ENCODE measurements around the gene CAST. TPM values are rescaled to one million over a fixed set of nuclear protein-coding genes. Genes with fewer than 3 reads are reported as not detected.

Gene CAST
- total RNA-seq, 1 experiment from 2014 or later: 68.2 TPM

DNA sequence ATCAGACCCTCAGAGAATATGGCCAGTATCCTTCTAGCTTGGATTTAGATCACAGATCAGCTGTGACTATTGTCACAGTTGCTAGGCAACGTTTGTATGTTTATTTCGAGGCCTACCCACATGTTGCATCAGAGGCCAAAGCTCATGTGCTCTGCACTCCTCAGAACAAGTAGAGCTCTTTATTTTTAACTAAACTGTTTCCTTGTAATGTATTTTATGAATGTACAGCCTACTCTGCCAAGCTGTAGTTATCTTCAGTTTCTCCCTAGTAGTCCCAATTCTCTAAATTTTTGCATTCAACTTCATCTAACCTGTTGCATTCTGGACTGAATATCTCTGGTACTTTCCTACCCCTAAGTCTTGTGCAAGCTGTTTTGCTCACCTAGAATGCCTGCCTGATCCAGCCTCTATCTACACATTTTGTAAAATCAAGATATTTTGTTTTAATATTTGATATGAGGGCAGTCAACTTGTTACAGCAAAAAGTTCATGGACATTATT, 52.8 kb downstream of the CAST start:
- no peaks in the 10 kb centered on the region for H3K36me3 ChIP-seq (ENCODE audit: insufficient read depth, low read length)
- no peak overlapping the region for H3K4me3 ChIP-seq (ENCODE audit: low read length)
- H3K79me2 ChIP-seq (ENCODE audit: low read length): peaks cover 84% of the 10 kb centered on the region
- H3K27ac ChIP-seq (ENCODE audit: low read length): peak overlapping the region; percentile 4; the same call in 1 of the 2 replicates
- no peaks in the 10 kb centered on the region for H3K9me2 ChIP-seq (replicated peaks; ENCODE audit: insufficient read depth, low read length)
- H3K4me1 ChIP-seq (ENCODE audit: low read length): peaks cover 14% of the 10 kb centered on the region
- H3K9me3 ChIP-seq (ENCODE audit: low read length): no peaks in the 10 kb centered on the region
- H2AFZ ChIP-seq (ENCODE audit: low read length): no peak overlapping the region
- DNase-seq: peak; percentile 73
- no peaks in the 10 kb centered on the region for H3K27me3 ChIP-seq (ENCODE audit: low read length)
- H3K4me2 ChIP-seq (ENCODE audit: low read depth, low read length, poor library complexity, severe bottlenecking): no peak overlapping the region
- no peak overlapping the region for H3K9ac ChIP-seq (ENCODE audit: low read length)
- no peaks in the 10 kb centered on the region for H4K20me1 ChIP-seq (ENCODE audit: insufficient read depth, low read depth, low read length)

- Histone ChIP-seq H4K20me1 (ENCODE audit: insufficient read depth, low read depth, low read length) (no peaks in the 10 kb centered on the region), H3K27ac (ENCODE audit: low read length) (no peak overlapping the region), H2AFZ (ENCODE audit: low read length) (no peak overlapping the region), H3K4me1 (ENCODE audit: low read length) (peaks cover 14% of the 10 kb centered on the region), H3K9me3 (ENCODE audit: low read length) (no peaks in the 10 kb centered on the region), H3K9me2 (replicated peaks; ENCODE audit: insufficient read depth, low read length) (no peaks in the 10 kb centered on the region), H3K36me3 (ENCODE audit: insufficient read depth, low read length) (no peaks in the 10 kb centered on the region), H3K27me3 (ENCODE audit: low read length) (no peaks in the 10 kb centered on the region), H3K79me2 (ENCODE audit: low read length) (peaks cover 86% of the 10 kb centered on the region), H3K9ac (ENCODE audit: low read length) (no peak overlapping the region), H3K4me3 (ENCODE audit: low read length) (no peak overlapping the region), H3K4me2 (ENCODE audit: low read depth, low read length, poor library complexity, severe bottlenecking) (no peak overlapping the region)
- no peak for DNase-seq
These were observed 53.8 kb downstream of the CAST start for GRCh38 chr5:96716007-96716406.

DNA sequence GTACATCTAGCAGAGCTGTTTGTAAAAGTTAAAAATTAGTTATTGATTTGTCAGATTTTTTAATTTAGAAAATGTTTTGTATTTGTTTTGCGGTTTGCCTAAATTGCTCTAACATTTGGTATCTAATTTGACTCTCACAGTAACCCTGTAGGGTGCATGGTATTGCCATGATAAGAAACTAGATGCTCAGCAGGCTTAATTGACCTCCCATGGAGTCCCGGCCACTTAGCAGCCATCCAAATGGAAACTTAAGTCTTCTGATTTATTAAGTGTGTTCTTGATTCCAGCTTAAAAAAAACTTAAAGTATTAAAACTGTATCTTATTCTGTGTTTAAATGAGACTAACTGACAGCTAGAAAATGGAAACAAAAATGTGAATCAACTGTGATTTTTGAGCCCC, 54.5 kb downstream of the CAST start:
- Histone ChIP-seq H3K27ac (ENCODE audit: low read length) (no peak overlapping the region), H3K79me2 (ENCODE audit: low read length) (peaks cover 88% of the 10 kb centered on the region), H3K4me2 (ENCODE audit: low read depth, low read length, poor library complexity, severe bottlenecking) (no peak overlapping the region)

DNA sequence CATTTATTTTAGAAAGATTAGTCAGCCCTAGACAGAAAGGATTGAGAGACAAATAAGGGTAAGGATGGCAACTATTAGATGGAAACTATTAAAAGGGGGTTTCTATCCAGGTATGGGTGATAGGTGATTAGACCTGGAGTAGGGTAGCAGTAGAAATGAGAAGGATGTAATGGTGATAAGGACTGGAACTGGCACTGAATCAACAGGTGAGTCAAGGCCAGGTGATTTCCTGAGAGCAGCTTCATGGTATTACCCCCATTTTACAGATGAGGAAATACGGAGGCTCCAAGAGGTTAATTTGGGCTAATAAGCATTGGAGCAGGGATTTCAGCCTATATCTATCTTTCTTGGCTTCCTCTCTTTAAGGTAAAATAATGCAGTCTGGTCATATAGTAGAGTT, 55.7 kb downstream of the CAST start:
- Histone ChIP-seq H3K4me1 (ENCODE audit: low read length) (peaks cover 14% of the 10 kb centered on the region), H2AFZ (ENCODE audit: low read length) (no peak overlapping the region), H4K20me1 (ENCODE audit: insufficient read depth, low read depth, low read length) (no peaks in the 10 kb centered on the region), H3K79me2 (ENCODE audit: low read length) (peaks cover 86% of the 10 kb centered on the region), H3K27ac (ENCODE audit: low read length) (no peak overlapping the region), H3K4me3 (ENCODE audit: low read length) (no peak overlapping the region), H3K9me3 (ENCODE audit: low read length) (no peaks in the 10 kb centered on the region), H3K36me3 (ENCODE audit: insufficient read depth, low read length) (no peaks in the 10 kb centered on the region), H3K4me2 (ENCODE audit: low read depth, low read length, poor library complexity, severe bottlenecking) (no peak overlapping the region), H3K9ac (ENCODE audit: low read length) (no peak overlapping the region), H3K9me2 (replicated peaks; ENCODE audit: insufficient read depth, low read length) (no peaks in the 10 kb centered on the region), H3K27me3 (ENCODE audit: low read length) (no peaks in the 10 kb centered on the region)
- DNase-seq: no peak

More for the DNA sequence above, 54.5 kb downstream of the CAST start:
- Histone ChIP-seq H3K36me3 (ENCODE audit: insufficient read depth, low read length) (no peaks in the 10 kb centered on the region), H3K4me1 (ENCODE audit: low read length) (peaks cover 14% of the 10 kb centered on the region), H3K9me3 (ENCODE audit: low read length) (no peaks in the 10 kb centered on the region), H4K20me1 (ENCODE audit: insufficient read depth, low read depth, low read length) (no peaks in the 10 kb centered on the region), H2AFZ (ENCODE audit: low read length) (no peak overlapping the region), H3K4me3 (ENCODE audit: low read length) (no peak overlapping the region), H3K9me2 (replicated peaks; ENCODE audit: insufficient read depth, low read length) (no peaks in the 10 kb centered on the region), H3K9ac (ENCODE audit: low read length) (no peak overlapping the region), H3K27me3 (ENCODE audit: low read length) (no peaks in the 10 kb centered on the region)
- DNase-seq: no peak

GRCh38 chr5:96718635-96719077, 56.5 kb downstream of the CAST start:
- no peaks in the 10 kb centered on the region for H3K36me3 ChIP-seq (ENCODE audit: insufficient read depth, low read length)
- peaks cover 14% of the 10 kb centered on the region for H3K4me1 ChIP-seq (ENCODE audit: low read length)
- no peak overlapping the region for H3K27ac ChIP-seq (ENCODE audit: low read length)
- no peaks in the 10 kb centered on the region for H4K20me1 ChIP-seq (ENCODE audit: insufficient read depth, low read depth, low read length)
- no peak for DNase-seq
- no peaks in the 10 kb centered on the region for H3K27me3 ChIP-seq (ENCODE audit: low read length)
- no peak overlapping the region for H3K9ac ChIP-seq (ENCODE audit: low read length)
- H3K9me2 ChIP-seq (replicated peaks; ENCODE audit: insufficient read depth, low read length): no peaks in the 10 kb centered on the region
- H3K79me2 ChIP-seq (ENCODE audit: low read length): peaks cover 83% of the 10 kb centered on the region
- H3K4me3 ChIP-seq (ENCODE audit: low read length): no peak overlapping the region
- no peak overlapping the region for H3K4me2 ChIP-seq (ENCODE audit: low read depth, low read length, poor library complexity, severe bottlenecking)
- no peak overlapping the region for H2AFZ ChIP-seq (ENCODE audit: low read length)
- no peaks in the 10 kb centered on the region for H3K9me3 ChIP-seq (ENCODE audit: low read length)

- Histone ChIP-seq H3K79me2 (ENCODE audit: low read length) (peaks cover 74% of the 10 kb centered on the region), H4K20me1 (ENCODE audit: insufficient read depth, low read depth, low read length) (no peaks in the 10 kb centered on the region), H3K9me2 (replicated peaks; ENCODE audit: insufficient read depth, low read length) (no peaks in the 10 kb centered on the region), H3K4me3 (ENCODE audit: low read length) (no peak overlapping the region), H3K9ac (ENCODE audit: low read length) (no peak overlapping the region), H3K4me1 (ENCODE audit: low read length) (peaks cover 5% of the 10 kb centered on the region), H3K27ac (ENCODE audit: low read length) (no peak overlapping the region), H3K27me3 (ENCODE audit: low read length) (no peaks in the 10 kb centered on the region), H3K4me2 (ENCODE audit: low read depth, low read length, poor library complexity, severe bottlenecking) (no peak overlapping the region), H2AFZ (ENCODE audit: low read length) (no peak overlapping the region), H3K9me3 (ENCODE audit: low read length) (no peaks in the 10 kb centered on the region), H3K36me3 (ENCODE audit: insufficient read depth, low read length) (no peaks in the 10 kb centered on the region)
- DNase-seq: no peak
These were observed 58.2 kb downstream of the CAST start for GRCh38 chr5:96720408-96720807.

DNA sequence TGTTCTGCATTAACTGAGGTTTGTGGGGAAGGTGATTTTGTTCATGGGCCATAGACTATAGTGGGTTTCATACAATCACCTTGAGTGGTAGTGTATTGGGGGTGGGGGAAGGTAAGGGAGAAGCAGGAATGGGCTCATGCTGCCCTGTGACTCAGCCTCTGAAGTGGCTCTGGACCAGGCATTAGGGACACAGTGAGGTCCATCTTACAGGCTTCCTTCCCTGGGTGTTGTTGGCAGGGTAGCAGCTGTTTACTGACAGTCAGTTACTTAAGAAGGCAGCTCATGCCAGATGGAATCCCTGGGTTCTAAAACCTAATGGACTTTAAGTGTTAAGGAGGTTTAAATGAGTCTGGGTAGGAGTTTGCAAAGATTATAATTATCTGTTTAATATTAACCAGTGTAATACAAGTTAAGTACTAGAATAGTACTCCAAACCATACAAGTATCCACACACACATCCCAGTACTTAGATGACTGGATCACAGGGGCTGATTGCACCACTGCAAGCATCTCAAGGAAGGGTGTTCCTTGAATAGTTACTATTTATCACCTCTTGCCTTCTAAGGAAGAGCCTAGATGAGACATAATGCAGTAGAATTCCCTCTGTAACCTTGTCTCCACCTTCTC, 59.3 kb downstream of the CAST start:
- Histone ChIP-seq H3K27me3 (ENCODE audit: low read length) (no peaks in the 10 kb centered on the region), H4K20me1 (ENCODE audit: insufficient read depth, low read depth, low read length) (no peaks in the 10 kb centered on the region)

GRCh38 chr5:96725257-96725656, 63.1 kb downstream of the CAST start:
- H3K27ac ChIP-seq (ENCODE audit: low read length): no peak overlapping the region
- H3K4me3 ChIP-seq (ENCODE audit: low read length): no peak overlapping the region
- no peaks in the 10 kb centered on the region for H3K9me2 ChIP-seq (replicated peaks; ENCODE audit: insufficient read depth, low read length)
- DNase-seq: no peak
- H3K4me2 ChIP-seq (ENCODE audit: low read depth, low read length, poor library complexity, severe bottlenecking): no peak overlapping the region
- H3K9ac ChIP-seq (ENCODE audit: low read length): no peak overlapping the region
- H3K36me3 ChIP-seq (ENCODE audit: insufficient read depth, low read length): no peaks in the 10 kb centered on the region
- H3K27me3 ChIP-seq (ENCODE audit: low read length): no peaks in the 10 kb centered on the region
- H3K4me1 ChIP-seq (ENCODE audit: low read length): peaks cover 8% of the 10 kb centered on the region
- no peak overlapping the region for H2AFZ ChIP-seq (ENCODE audit: low read length)
- H3K9me3 ChIP-seq (ENCODE audit: low read length): no peaks in the 10 kb centered on the region
- H4K20me1 ChIP-seq (ENCODE audit: insufficient read depth, low read depth, low read length): no peaks in the 10 kb centered on the region
- peaks cover 48% of the 10 kb centered on the region for H3K79me2 ChIP-seq (ENCODE audit: low read length)

More for the DNA sequence above, 59.3 kb downstream of the CAST start:
- no peak overlapping the region for H3K4me2 ChIP-seq (ENCODE audit: low read depth, low read length, poor library complexity, severe bottlenecking)
- H2AFZ ChIP-seq (ENCODE audit: low read length): no peak overlapping the region
- no peak overlapping the region for H3K27ac ChIP-seq (ENCODE audit: low read length)
- no peaks in the 10 kb centered on the region for H3K9me3 ChIP-seq (ENCODE audit: low read length)
- H3K36me3 ChIP-seq (ENCODE audit: insufficient read depth, low read length): no peaks in the 10 kb centered on the region
- H3K4me1 ChIP-seq (ENCODE audit: low read length): peaks cover 8% of the 10 kb centered on the region
- no peak for DNase-seq
- H3K9ac ChIP-seq (ENCODE audit: low read length): no peak overlapping the region
- H3K79me2 ChIP-seq (ENCODE audit: low read length): peaks cover 68% of the 10 kb centered on the region
- no peaks in the 10 kb centered on the region for H3K9me2 ChIP-seq (replicated peaks; ENCODE audit: insufficient read depth, low read length)
- no peak overlapping the region for H3K4me3 ChIP-seq (ENCODE audit: low read length)

Data from Karpas-422 (cell line).